OCI-LY3 (cell line): Measurements from ENCODE around the gene UMODL1.

Experiments used
- H2AFZ ChIP-seq: fragments of 200-600, 300-600 bp; shearing (Covaris generic); 2 replicates; pipeline ENCODE4 v1.6.0; 2014; ENCODE audit warnings: antibody characterized with exemption, low read depth, low read length
- H3K27ac ChIP-seq: fragments of 200-600, 300-600 bp; sonication (generic); 2 replicates; pipeline ENCODE4 v1.5.1; 2014; ENCODE audit warnings: mild to moderate bottlenecking, low read length, moderate library complexity, mixed read lengths
- H3K27me3 ChIP-seq: fragments of 200-600, 300-600 bp; sonication (generic); 2 replicates; pipeline ENCODE4 v1.6.1; 2014; ENCODE audit warnings: low read depth, low read length, mixed read lengths
- H3K36me3 ChIP-seq: fragments of 200-600, 300-600 bp; sonication (generic); replicated peaks from 2 replicates; pipeline ENCODE3; 2014; ENCODE audit warnings: low read depth, low read length, mixed read lengths
- H3K4me1 ChIP-seq: fragments of 300-600, 200-600 bp; sonication (generic); 2 replicates; pipeline ENCODE4 v1.6.1; 2014; ENCODE audit warnings: low read length, mixed read lengths
- H3K4me2 ChIP-seq: fragments of 200-600, 300-600 bp; sonication (generic); 2 replicates; pipeline ENCODE4 v1.6.1; 2014; ENCODE audit warnings: low read length, mixed read lengths
- H3K4me3 ChIP-seq: fragments of 300-600, 200-600 bp; sonication (generic); 2 replicates; pipeline ENCODE4 v1.5.1; 2014; ENCODE audit warnings: antibody characterized with exemption, mild to moderate bottlenecking, low read length, moderate library complexity
- H3K79me2 ChIP-seq: fragments of 300-600, 200-600 bp; shearing (Covaris generic); 2 replicates; pipeline ENCODE4 v1.6.1; 2014; ENCODE audit warnings: mild to moderate bottlenecking, low read length, mixed read lengths
- H3K9ac ChIP-seq: fragments of 300-600, 200-600 bp; shearing (Covaris generic); 2 replicates; pipeline ENCODE4 v1.6.0; 2014; ENCODE audit warnings: mild to moderate bottlenecking, low read length, moderate library complexity
- H3K9me3 ChIP-seq: fragments of 200-600, 300-600 bp; shearing (Covaris generic); 2 replicates; pipeline ENCODE4 v1.6.1; 2014; ENCODE audit warnings: low read length, mixed read lengths; ENCODE audit not compliant: insufficient read depth
- H4K20me1 ChIP-seq: fragments of 200-600, 300-600 bp; sonication (generic); 2 replicates; pipeline ENCODE4 v1.6.1; 2016; ENCODE audit warnings: low read length, mixed read lengths; ENCODE audit not compliant: insufficient read depth
- EZH2phosphoT487 ChIP-seq: fragments of 200-600 bp; shearing (Covaris generic); IDR thresholded peaks from 2 replicates; pipeline ENCODE4 v1.6.1; 2018; ENCODE audit warnings: antibody characterized with exemption, mixed run types, low read depth
- TF ChIP-seq, protein P1 (sequence below): fragments of 200-600, 300-600 bp; sonication (generic); IDR thresholded peaks from 2 replicates; pipeline ENCODE4 v1.5.1; 2014; ENCODE audit warnings: antibody characterized with exemption, low read length, low read depth

Gene UMODL1

DNA sequence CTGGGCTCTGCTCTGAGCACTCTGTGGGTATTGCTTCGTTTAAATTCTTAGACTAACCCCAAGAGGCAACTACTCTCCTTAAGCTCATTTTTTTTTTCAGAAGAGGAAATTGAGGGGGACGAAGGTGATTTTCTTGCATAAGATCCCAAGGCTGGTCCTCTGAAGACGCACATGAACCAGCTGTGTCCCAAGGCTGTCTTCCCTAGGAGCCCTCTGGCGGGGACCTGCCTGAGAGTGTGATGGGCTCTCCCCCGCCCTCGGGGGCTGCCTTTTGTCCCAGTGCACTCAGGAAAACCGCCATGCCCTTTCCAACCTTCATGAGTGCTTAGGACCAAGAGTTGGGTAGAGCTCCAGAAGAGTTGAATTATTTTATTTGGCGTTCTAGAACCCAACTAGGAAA lies 21.7 kb downstream of the UMODL1 start:
- H2AFZ ChIP-seq = no peak overlapping the region
- no peaks in the 10 kb centered on the region for H3K79me2 ChIP-seq
- H4K20me1 ChIP-seq = no peaks in the 10 kb centered on the region
- no peaks in the 10 kb centered on the region for H3K36me3 ChIP-seq
- no peak overlapping the region for H3K4me3 ChIP-seq
- TF ChIP-seq EZH2phosphoT487 = no peak
- TF ChIP-seq, protein P1, sequence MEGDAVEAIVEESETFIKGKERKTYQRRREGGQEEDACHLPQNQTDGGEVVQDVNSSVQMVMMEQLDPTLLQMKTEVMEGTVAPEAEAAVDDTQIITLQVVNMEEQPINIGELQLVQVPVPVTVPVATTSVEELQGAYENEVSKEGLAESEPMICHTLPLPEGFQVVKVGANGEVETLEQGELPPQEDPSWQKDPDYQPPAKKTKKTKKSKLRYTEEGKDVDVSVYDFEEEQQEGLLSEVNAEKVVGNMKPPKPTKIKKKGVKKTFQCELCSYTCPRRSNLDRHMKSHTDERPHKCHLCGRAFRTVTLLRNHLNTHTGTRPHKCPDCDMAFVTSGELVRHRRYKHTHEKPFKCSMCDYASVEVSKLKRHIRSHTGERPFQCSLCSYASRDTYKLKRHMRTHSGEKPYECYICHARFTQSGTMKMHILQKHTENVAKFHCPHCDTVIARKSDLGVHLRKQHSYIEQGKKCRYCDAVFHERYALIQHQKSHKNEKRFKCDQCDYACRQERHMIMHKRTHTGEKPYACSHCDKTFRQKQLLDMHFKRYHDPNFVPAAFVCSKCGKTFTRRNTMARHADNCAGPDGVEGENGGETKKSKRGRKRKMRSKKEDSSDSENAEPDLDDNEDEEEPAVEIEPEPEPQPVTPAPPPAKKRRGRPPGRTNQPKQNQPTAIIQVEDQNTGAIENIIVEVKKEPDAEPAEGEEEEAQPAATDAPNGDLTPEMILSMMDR = no peak
- H3K27ac ChIP-seq = no peak overlapping the region
- no peak overlapping the region for H3K4me2 ChIP-seq
- H3K9ac ChIP-seq = no peak overlapping the region
- H3K4me1 ChIP-seq = no peaks in the 10 kb centered on the region
- 0 out of 2 replicates have a peak, but pooled peaks cover 4% of the 10 kb centered on the region for H3K27me3 ChIP-seq
- no peaks in the 10 kb centered on the region for H3K9me3 ChIP-seq

DNA sequence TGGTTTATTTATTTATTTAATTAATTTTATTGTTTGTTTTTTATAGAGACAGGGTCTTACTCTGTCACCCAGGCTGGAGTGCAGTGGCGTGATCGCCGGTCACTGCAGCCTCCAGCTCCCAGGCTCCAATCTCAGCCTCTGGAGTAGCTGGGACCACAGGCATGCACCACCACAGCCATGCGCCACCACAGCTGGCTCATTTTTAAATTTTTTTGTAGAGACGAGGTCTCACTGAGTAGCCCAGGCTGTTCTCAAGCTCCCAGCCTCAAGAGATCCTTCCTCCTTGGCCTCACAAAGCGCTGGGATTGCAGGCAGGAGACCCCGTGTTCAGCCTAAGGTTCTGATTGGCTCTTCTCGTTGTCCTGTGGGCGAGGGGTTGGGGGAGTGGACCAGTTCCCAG lies 22.1 kb downstream of the UMODL1 start:
- Histone ChIP-seq H3K4me1 (no peaks in the 10 kb centered on the region), H4K20me1 (no peaks in the 10 kb centered on the region), H3K9ac (no peak overlapping the region), H2AFZ (no peak overlapping the region), H3K79me2 (no peaks in the 10 kb centered on the region), H3K27me3 (0 out of 2 replicates have a peak, but pooled peaks cover 4% of the 10 kb centered on the region), H3K27ac (no peak overlapping the region), H3K36me3 (no peaks in the 10 kb centered on the region), H3K4me3 (no peak overlapping the region), H3K9me3 (no peaks in the 10 kb centered on the region), H3K4me2 (no peak overlapping the region)
- TF ChIP-seq, protein P1 = no peak
- no peak for TF ChIP-seq EZH2phosphoT487

DNA sequence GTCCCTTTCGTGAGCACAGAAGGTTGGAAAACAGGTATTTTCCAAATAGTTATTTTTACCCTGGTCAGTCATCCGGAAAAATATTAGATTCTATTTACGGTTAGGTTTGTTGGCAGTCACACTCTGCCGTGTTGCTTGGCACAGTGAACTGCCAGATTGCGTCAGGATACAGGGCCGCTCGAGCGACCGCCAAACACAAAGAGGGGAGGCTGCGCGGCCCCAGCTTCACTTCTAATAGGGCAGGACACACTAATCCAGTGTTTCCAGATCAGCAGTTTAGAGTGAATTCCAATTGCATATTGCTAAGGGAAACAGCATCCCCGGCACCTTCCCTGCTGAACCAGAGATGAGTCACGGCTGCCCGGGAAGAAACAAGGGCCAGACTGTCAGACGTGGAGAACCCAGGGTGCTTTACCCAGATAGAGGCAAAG lies 22.9 kb downstream of the UMODL1 start:
- no peaks in the 10 kb centered on the region for H4K20me1 ChIP-seq
- no peak overlapping the region for H2AFZ ChIP-seq
- no peaks in the 10 kb centered on the region for H3K9me3 ChIP-seq
- H3K9ac ChIP-seq = no peak overlapping the region
- no peak overlapping the region for H3K4me3 ChIP-seq
- H3K27ac ChIP-seq = no peak overlapping the region
- H3K4me1 ChIP-seq = no peaks in the 10 kb centered on the region
- no peaks in the 10 kb centered on the region for H3K36me3 ChIP-seq
- no peaks in the 10 kb centered on the region for H3K79me2 ChIP-seq
- TF ChIP-seq EZH2phosphoT487 = no peak
- no peak overlapping the region for H3K4me2 ChIP-seq
- H3K27me3 ChIP-seq = 0 out of 2 replicates have a peak, but pooled peaks cover 4% of the 10 kb centered on the region

DNA sequence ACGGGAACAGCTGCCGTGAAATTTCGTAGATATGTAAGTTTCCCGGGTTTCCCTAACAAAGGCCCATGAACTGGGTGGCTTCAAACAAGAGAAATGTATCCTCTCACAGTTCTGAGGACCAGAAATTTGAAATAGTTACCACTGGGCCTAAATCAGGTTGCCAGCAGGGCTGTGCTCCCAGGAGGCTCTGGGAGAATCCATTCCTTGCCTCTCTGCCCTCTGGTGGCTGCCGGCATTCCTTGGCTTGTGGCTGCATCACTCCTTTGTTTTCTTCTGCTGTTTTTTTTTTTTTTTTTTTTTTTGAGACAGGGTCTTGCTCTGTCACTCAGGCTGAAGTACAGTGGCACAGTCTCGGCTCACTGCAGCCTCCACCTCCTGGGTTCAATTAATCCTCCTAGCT lies 23.7 kb downstream of the UMODL1 start:
- no peak for TF ChIP-seq EZH2phosphoT487
- TF ChIP-seq, protein P1 = no peak

More for the DNA sequence above, 23.7 kb downstream of the UMODL1 start:
- Histone ChIP-seq H3K27me3 (0 out of 2 replicates have a peak, but pooled peaks cover 4% of the 10 kb centered on the region), H3K4me2 (no peak overlapping the region), H3K36me3 (no peaks in the 10 kb centered on the region), H3K79me2 (no peaks in the 10 kb centered on the region), H3K9ac (no peak overlapping the region), H3K4me3 (no peak overlapping the region), H2AFZ (no peak overlapping the region), H3K27ac (no peak overlapping the region), H4K20me1 (no peaks in the 10 kb centered on the region), H3K9me3 (no peaks in the 10 kb centered on the region), H3K4me1 (no peaks in the 10 kb centered on the region)
